ENCODE measurements around the gene ZC3H7B. TPM values are rescaled to one million over a fixed set of nuclear protein-coding genes. Genes with fewer than 3 reads are reported as not detected.

ZC3H7B gene
- total RNA-seq, 4 donors from 2014 or later = 14.4 to 52.6 (median 21.1) TPM

GRCh38 chr22:41315586-41315985 is 14.3 kb downstream of the ZC3H7B start:
- TF ChIP-seq CTCF (IDR thresholded peaks at IDR 0.05; ENCODE audit: low read depth) = no peak

- TF ChIP-seq CTCF (IDR thresholded peaks at IDR 0.05; ENCODE audit: low read depth) = no peak
Observed at GRCh38 chr22:41320416-41321240, 19.3 kb downstream of the ZC3H7B start.

- no peak for TF ChIP-seq CTCF (IDR thresholded peaks at IDR 0.05; ENCODE audit: low read depth)
Observed at GRCh38 chr22:41324821-41325528, 23.6 kb downstream of the ZC3H7B start.

- TF ChIP-seq CTCF (IDR thresholded peaks at IDR 0.05; ENCODE audit: low read depth) = no peak
Observed at GRCh38 chr22:41327124-41327523, 25.8 kb downstream of the ZC3H7B start.

- no peak for TF ChIP-seq CTCF (IDR thresholded peaks at IDR 0.05; ENCODE audit: low read depth)
Observed at GRCh38 chr22:41330169-41330568, 28.8 kb downstream of the ZC3H7B start.

- TF ChIP-seq CTCF (IDR thresholded peaks at IDR 0.05; ENCODE audit: low read depth) = no peak
Observed at GRCh38 chr22:41332217-41332939, 31.1 kb downstream of the ZC3H7B start.

- no peak for TF ChIP-seq CTCF (IDR thresholded peaks at IDR 0.05; ENCODE audit: low read depth)
Observed at GRCh38 chr22:41333806-41334205, 32.5 kb downstream of the ZC3H7B start.

Measured in subcutaneous adipose tissue (tissue), 4 donors.